HEK293T (cell line): ENCODE results near the gene ZNF319.

Experiments used
- CTCF ChIA-PET: fragments of 350-600 bp; formaldehyde crosslinking; extraction: SDS; loops from one replicate; lab custom pipeline; 2021; ENCODE audit warnings: antibody characterized with exemption, inconsistent platforms; lab: Yijun Ruan, JAX
- POLR2A ChIA-PET: fragments of 350-600 bp; formaldehyde crosslinking; extraction: SDS; loops from one replicate; lab custom pipeline; 2020; ENCODE audit warnings: antibody characterized with exemption, inconsistent platforms; lab: Yijun Ruan, JAX
- DNase-seq: peaks from one replicate; pipeline ENCODE4 v3.0.0; 2012; ENCODE audit warnings: mixed read lengths; ENCODE audit errors: extremely low spot score
- ARNT ChIP-seq: fragments of 450-650 bp; IDR thresholded peaks from 2 replicates; pipeline ENCODE4 v1.6.1; 2017; ENCODE audit warnings: mild to moderate bottlenecking
- BHLHE40 ChIP-seq: fragments of 450-650 bp; IDR thresholded peaks from 2 replicates; pipeline ENCODE4 v1.6.1; 2016; ENCODE audit warnings: mild to moderate bottlenecking, moderate library complexity, borderline replicate concordance
- CTBP1 ChIP-seq: fragments of 450-650 bp; IDR thresholded peaks from 2 replicates; pipeline ENCODE4 v1.6.1; 2016; ENCODE audit warnings: borderline replicate concordance
- ELF4 ChIP-seq: fragments of 450-650 bp; IDR thresholded peaks from 2 replicates; pipeline ENCODE4 v1.6.1; 2017; ENCODE audit warnings: antibody characterized with exemption
- FOXA1 ChIP-seq: fragments of 450-650 bp; IDR thresholded peaks from 2 replicates; pipeline ENCODE4 v1.6.1; 2016; ENCODE audit warnings: mild to moderate bottlenecking
- FOXK2 ChIP-seq: fragments of 450-650 bp; IDR thresholded peaks from 2 replicates; pipeline ENCODE4 v1.6.1; 2016; ENCODE audit warnings: mild to moderate bottlenecking
- FOXM1 ChIP-seq: fragments of 450-650 bp; IDR thresholded peaks from 2 replicates; pipeline ENCODE4 v1.6.1; 2017; ENCODE audit warnings: mild to moderate bottlenecking, borderline replicate concordance
- HDGF ChIP-seq: fragments of 450-650 bp; IDR thresholded peaks from 2 replicates; pipeline ENCODE4 v1.6.1; 2017; ENCODE audit warnings: antibody characterized with exemption, borderline replicate concordance
- L3MBTL2 ChIP-seq: fragments of 450-650 bp; conservative IDR thresholded peaks from 2 replicates; pipeline ENCODE4 v1.6.1; 2016; ENCODE audit warnings: mild to moderate bottlenecking
- LEF1 ChIP-seq: fragments of 450-650 bp; IDR thresholded peaks from 2 replicates; pipeline ENCODE4 v1.6.1; 2017; ENCODE audit warnings: mild to moderate bottlenecking, borderline replicate concordance
- NFRKB ChIP-seq: fragments of 450-650 bp; IDR thresholded peaks from 2 replicates; pipeline ENCODE4 v1.6.1; 2016; ENCODE audit warnings: mild to moderate bottlenecking, moderate library complexity
- PKNOX1 ChIP-seq: fragments of 450-650 bp; IDR thresholded peaks from 2 replicates; pipeline ENCODE4 v1.6.1; 2016
- SP1 ChIP-seq: fragments of 450-650 bp; IDR thresholded peaks from 2 replicates; pipeline ENCODE4 v1.6.1; 2017
- SUZ12 ChIP-seq: fragments of 450-650 bp; IDR thresholded peaks from 2 replicates; pipeline ENCODE4 v1.6.1; 2016; ENCODE audit warnings: mild to moderate bottlenecking
- TARDBP ChIP-seq: fragments of 450-650 bp; IDR thresholded peaks from 2 replicates; pipeline ENCODE4 v1.6.1; 2016
- ZNF384 ChIP-seq: fragments of 450-650 bp; IDR thresholded peaks from 2 replicates; pipeline ENCODE4 v1.6.1; 2016

ZNF319 gene

DNA sequence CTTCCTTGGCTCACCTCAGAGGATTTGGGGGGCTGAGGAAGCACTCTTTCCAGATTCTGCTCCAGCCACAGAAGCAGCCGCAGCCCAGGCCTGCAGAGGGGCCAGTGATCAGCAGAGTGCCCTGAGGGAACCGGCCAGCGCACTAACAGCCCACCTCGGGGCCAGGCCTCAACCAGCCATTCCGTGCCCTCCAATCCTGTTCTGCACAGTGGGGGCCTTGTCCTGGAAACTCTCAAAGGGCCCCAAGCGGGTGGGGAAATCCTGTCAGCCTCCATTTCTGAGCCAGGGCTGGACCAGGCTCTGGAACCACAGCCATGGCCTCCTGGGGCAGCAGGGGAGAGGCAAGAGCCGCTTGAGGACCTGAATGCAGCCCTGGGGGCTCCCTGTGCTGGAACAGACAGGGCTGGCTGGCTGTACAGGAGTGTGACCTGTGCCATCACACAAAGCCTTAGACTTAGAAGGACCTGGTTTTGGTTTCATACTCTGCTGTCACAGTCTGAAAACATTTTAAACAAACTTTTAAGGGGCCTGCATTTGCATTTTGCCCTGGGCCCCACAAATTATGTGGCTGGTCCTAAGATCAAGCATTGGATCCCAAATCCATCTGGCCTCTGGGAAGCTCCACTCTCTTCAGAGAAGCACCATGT, 39.5 kb downstream of the ZNF319 start:
- CTCF ChIA-PET: no interaction called here
- TF ChIP-seq BHLHE40 (no peak), SUZ12 (no peak), PKNOX1 (no peak), SP1 (no peak), LEF1 (no peak), CTBP1 (no peak), FOXM1 (no peak), ELF4 (no peak), FOXK2 (no peak), ARNT (no peak), NFRKB (no peak)
- no peak for DNase-seq
- POLR2A ChIA-PET: no interaction called here

- TF ChIP-seq BHLHE40: no peak
- TF ChIP-seq PKNOX1: no peak
- DNase-seq: no peak
- CTCF ChIA-PET: interaction anchor here (0.5 kb wide), 1 partner anchor 165 kb away, joined by 3 read pairs; no protein-coding TSS in a partner anchor
- POLR2A ChIA-PET: no interaction called here
These were observed 40.2 kb downstream of the ZNF319 start for GRCh38 chr16:57960310-57960709.

GRCh38 chr16:57959804-57960203, 40.7 kb downstream of the ZNF319 start:
- CTCF ChIA-PET: interaction anchor here (0.5 kb wide), 1 partner anchor 165 kb away, joined by 3 read pairs; no protein-coding TSS in a partner anchor
- no peak for DNase-seq
- TF ChIP-seq SUZ12: no peak
- TF ChIP-seq HDGF: no peak
- TF ChIP-seq TARDBP: no peak
- TF ChIP-seq ARNT: no peak
- no peak for TF ChIP-seq BHLHE40
- TF ChIP-seq SP1: no peak
- TF ChIP-seq ZNF384: no peak
- no peak for TF ChIP-seq PKNOX1
- TF ChIP-seq L3MBTL2: no peak
- TF ChIP-seq CTBP1: no peak
- no peak for TF ChIP-seq FOXA1
- no peak for TF ChIP-seq ELF4
- no peak for TF ChIP-seq FOXK2
- TF ChIP-seq FOXM1: no peak
- TF ChIP-seq LEF1: no peak
- TF ChIP-seq NFRKB: no peak
- POLR2A ChIA-PET: no interaction called here

- no peak for DNase-seq
- TF ChIP-seq BHLHE40 (no peak), ARNT (no peak), TARDBP (no peak), NFRKB (no peak), SUZ12 (no peak), CTBP1 (no peak), ZNF384 (no peak), FOXM1 (no peak), HDGF (no peak), FOXA1 (no peak), PKNOX1 (no peak)
- ChIA-PET POLR2A (no interaction called here), CTCF (no interaction called here)
These were observed 41.4 kb downstream of the ZNF319 start for GRCh38 chr16:57959121-57959520.

DNA sequence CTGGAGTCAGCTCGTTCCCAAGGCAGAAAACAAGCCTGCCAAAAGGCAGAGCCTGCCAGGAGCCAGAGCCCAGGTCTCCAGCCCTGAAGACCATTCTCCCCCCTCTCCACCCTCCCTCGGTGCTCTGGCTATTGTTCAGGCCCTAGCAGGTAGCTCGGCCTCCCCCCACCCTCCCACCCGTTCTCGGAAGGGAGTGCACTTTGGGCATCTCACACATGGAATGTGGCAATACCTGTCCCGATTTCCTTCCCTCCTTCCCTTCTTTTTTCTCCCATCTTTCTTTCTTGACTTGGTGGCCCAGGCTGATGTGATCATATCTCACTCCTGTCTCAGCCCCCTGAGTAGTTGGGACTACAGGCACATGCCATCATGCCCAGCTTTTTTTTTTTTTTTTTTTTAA, 41.9 kb downstream of the ZNF319 start:
- ChIA-PET POLR2A (no interaction called here), CTCF (no interaction called here)
- DNase-seq: no peak
- TF ChIP-seq LEF1: no peak
- TF ChIP-seq SP1: no peak
- no peak for TF ChIP-seq L3MBTL2
- TF ChIP-seq BHLHE40: no peak
- no peak for TF ChIP-seq ZNF384
- TF ChIP-seq FOXK2: no peak
- TF ChIP-seq HDGF: no peak
- no peak for TF ChIP-seq FOXM1
- TF ChIP-seq ELF4: no peak
- no peak for TF ChIP-seq TARDBP
- no peak for TF ChIP-seq PKNOX1
- no peak for TF ChIP-seq SUZ12
- no peak for TF ChIP-seq FOXA1
- no peak for TF ChIP-seq CTBP1
- no peak for TF ChIP-seq NFRKB
- no peak for TF ChIP-seq ARNT
